ENCODE data around the gene STON2. TPM values are rescaled to one million over a fixed set of nuclear protein-coding genes. Genes with fewer than 3 reads are reported as not detected.

The STON2 gene
- total RNA-seq, 1 donor from 2014 or later = 24.0 TPM

- TF ChIP-seq, protein P1, sequence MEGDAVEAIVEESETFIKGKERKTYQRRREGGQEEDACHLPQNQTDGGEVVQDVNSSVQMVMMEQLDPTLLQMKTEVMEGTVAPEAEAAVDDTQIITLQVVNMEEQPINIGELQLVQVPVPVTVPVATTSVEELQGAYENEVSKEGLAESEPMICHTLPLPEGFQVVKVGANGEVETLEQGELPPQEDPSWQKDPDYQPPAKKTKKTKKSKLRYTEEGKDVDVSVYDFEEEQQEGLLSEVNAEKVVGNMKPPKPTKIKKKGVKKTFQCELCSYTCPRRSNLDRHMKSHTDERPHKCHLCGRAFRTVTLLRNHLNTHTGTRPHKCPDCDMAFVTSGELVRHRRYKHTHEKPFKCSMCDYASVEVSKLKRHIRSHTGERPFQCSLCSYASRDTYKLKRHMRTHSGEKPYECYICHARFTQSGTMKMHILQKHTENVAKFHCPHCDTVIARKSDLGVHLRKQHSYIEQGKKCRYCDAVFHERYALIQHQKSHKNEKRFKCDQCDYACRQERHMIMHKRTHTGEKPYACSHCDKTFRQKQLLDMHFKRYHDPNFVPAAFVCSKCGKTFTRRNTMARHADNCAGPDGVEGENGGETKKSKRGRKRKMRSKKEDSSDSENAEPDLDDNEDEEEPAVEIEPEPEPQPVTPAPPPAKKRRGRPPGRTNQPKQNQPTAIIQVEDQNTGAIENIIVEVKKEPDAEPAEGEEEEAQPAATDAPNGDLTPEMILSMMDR (conservative IDR thresholded peaks at IDR 0.05) = no peak
- Mint-ChIP-seq H3K9me3 (no peaks in the 10 kb centered on the region), H3K27ac (ENCODE audit: unreplicated experiment) (no peak overlapping the region), H3K4me1 (peaks cover 40% of the 10 kb centered on the region), H3K4me3 (no peak overlapping the region), H3K27me3 (ENCODE audit: low read depth) (no peaks in the 10 kb centered on the region), H3K36me3 (ENCODE audit: low read depth) (peaks cover 8% of the 10 kb centered on the region)
- no peak for DNase-seq (ENCODE audit: low read depth, low spot score)
Measured at GRCh38 chr14:81313775-81314429, 86.2 kb downstream of the STON2 start.

- Mint-ChIP-seq H3K36me3 (ENCODE audit: low read depth) (peaks cover 5% of the 10 kb centered on the region), H3K4me1 (peaks cover 40% of the 10 kb centered on the region), H3K9me3 (no peaks in the 10 kb centered on the region), H3K4me3 (no peak overlapping the region), H3K27ac (ENCODE audit: unreplicated experiment) (no peak overlapping the region), H3K27me3 (ENCODE audit: low read depth) (no peaks in the 10 kb centered on the region)
- TF ChIP-seq, protein P1 (conservative IDR thresholded peaks at IDR 0.05) = no peak
- no peak for DNase-seq (ENCODE audit: low read depth, low spot score)
Measured at GRCh38 chr14:81313200-81313599, 86.9 kb downstream of the STON2 start.

- Mint-ChIP-seq H3K9me3 (no peaks in the 10 kb centered on the region), H3K36me3 (ENCODE audit: low read depth) (peaks cover 4% of the 10 kb centered on the region), H3K4me1 (peaks cover 41% of the 10 kb centered on the region), H3K27ac (ENCODE audit: unreplicated experiment) (no peak overlapping the region), H3K4me3 (no peak overlapping the region), H3K27me3 (ENCODE audit: low read depth) (no peaks in the 10 kb centered on the region)
- DNase-seq (ENCODE audit: low read depth, low spot score) = no peak
- TF ChIP-seq, protein P1 (conservative IDR thresholded peaks at IDR 0.05) = no peak
Measured at GRCh38 chr14:81312289-81312876, 87.7 kb downstream of the STON2 start.

GRCh38 chr14:81311778-81312177, 88.3 kb downstream of the STON2 start:
- no peak overlapping the region for H3K4me3 Mint-ChIP-seq
- H3K9me3 Mint-ChIP-seq = no peaks in the 10 kb centered on the region
- peaks cover 41% of the 10 kb centered on the region for H3K4me1 Mint-ChIP-seq
- peaks cover 3% of the 10 kb centered on the region for H3K36me3 Mint-ChIP-seq (ENCODE audit: low read depth)
- no peaks in the 10 kb centered on the region for H3K27me3 Mint-ChIP-seq (ENCODE audit: low read depth)
- TF ChIP-seq, protein P1 (conservative IDR thresholded peaks at IDR 0.05) = no peak
- DNase-seq (ENCODE audit: low read depth, low spot score) = no peak
- H3K27ac Mint-ChIP-seq (ENCODE audit: unreplicated experiment) = no peak overlapping the region

DNA sequence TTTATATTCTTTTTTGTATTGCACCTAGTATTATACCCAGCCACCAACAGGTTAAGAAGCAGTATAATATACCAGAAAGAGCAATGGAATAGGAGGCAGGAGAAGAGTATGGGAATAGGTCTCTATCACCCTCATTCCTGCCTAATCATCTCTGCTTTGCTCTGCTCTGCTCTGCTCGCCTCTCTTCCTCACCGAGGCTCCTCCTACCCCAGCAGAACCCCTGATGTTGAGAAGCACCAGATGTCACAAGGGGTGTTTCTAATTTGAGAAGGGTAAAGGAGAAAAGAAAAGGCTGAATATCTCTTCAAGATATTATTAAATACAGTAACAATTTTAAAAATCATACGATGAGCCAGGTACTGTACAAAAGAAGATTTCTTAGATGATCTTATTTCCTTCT, 89.0 kb downstream of the STON2 start:
- H3K4me1 Mint-ChIP-seq = peaks cover 38% of the 10 kb centered on the region
- H3K9me3 Mint-ChIP-seq = no peaks in the 10 kb centered on the region
- no peaks in the 10 kb centered on the region for H3K27me3 Mint-ChIP-seq (ENCODE audit: low read depth)
- no peak for DNase-seq (ENCODE audit: low read depth, low spot score)
- H3K4me3 Mint-ChIP-seq = no peak overlapping the region
- no peaks in the 10 kb centered on the region for H3K36me3 Mint-ChIP-seq (ENCODE audit: low read depth)
- TF ChIP-seq, protein P1 (conservative IDR thresholded peaks at IDR 0.05) = no peak
- no peak overlapping the region for H3K27ac Mint-ChIP-seq (ENCODE audit: unreplicated experiment)
